RKO (cell line): Measurements from ENCODE around the gene SLC2A9.

Experiments used
- DNase-seq: peaks from one replicate; pipeline ENCODE4 v3.0.0-alpha.2; 2016; ENCODE audit warnings: low spot score

The SLC2A9 gene

GRCh38 chr4:9962611-9963314, 58.5 kb downstream of the SLC2A9 start:
- DNase-seq = no peak

- DNase-seq = no peak
Measured at GRCh38 chr4:9954468-9954867, 66.8 kb downstream of the SLC2A9 start.

GRCh38 chr4:9953089-9953488, 68.2 kb downstream of the SLC2A9 start:
- no peak for DNase-seq

GRCh38 chr4:9952415-9952950, 68.8 kb downstream of the SLC2A9 start:
- DNase-seq = no peak

- DNase-seq = no peak
Measured at GRCh38 chr4:9949573-9949972, 71.7 kb downstream of the SLC2A9 start.

GRCh38 chr4:9947168-9948062, 73.9 kb downstream of the SLC2A9 start:
- DNase-seq = no peak

- no peak for DNase-seq
Measured at GRCh38 chr4:9946170-9946569, 75.1 kb downstream of the SLC2A9 start.

GRCh38 chr4:9944431-9945425, 76.6 kb downstream of the SLC2A9 start:
- DNase-seq = peak; percentile 5

- DNase-seq = no peak
Measured at GRCh38 chr4:9943761-9944160, 77.5 kb downstream of the SLC2A9 start.

GRCh38 chr4:9942921-9943600, 78.2 kb downstream of the SLC2A9 start:
- DNase-seq = no peak

- no peak for DNase-seq
Measured at GRCh38 chr4:9942139-9942538, 79.2 kb downstream of the SLC2A9 start.

GRCh38 chr4:9940041-9940440, 81.3 kb downstream of the SLC2A9 start:
- no peak for DNase-seq

- DNase-seq = no peak
Measured at GRCh38 chr4:9938933-9939332, 82.4 kb downstream of the SLC2A9 start.

GRCh38 chr4:9937078-9937477, 84.2 kb downstream of the SLC2A9 start:
- no peak for DNase-seq

GRCh38 chr4:9936129-9936644, 85.1 kb downstream of the SLC2A9 start:
- DNase-seq = no peak

GRCh38 chr4:9933956-9934355, 87.3 kb downstream of the SLC2A9 start:
- no peak for DNase-seq

- DNase-seq = no peak
Measured at GRCh38 chr4:9933184-9933583, 88.1 kb downstream of the SLC2A9 start.

GRCh38 chr4:9932771-9933170, 88.5 kb downstream of the SLC2A9 start:
- DNase-seq = no peak

- no peak for DNase-seq
Measured at GRCh38 chr4:9931146-9931545, 90.2 kb downstream of the SLC2A9 start.

GRCh38 chr4:9929111-9929510, 92.2 kb downstream of the SLC2A9 start:
- DNase-seq = no peak
